Neutrophil (primary cell): ENCODE measurements around the gene NIT1.

Source experiments
- H3K27ac ChIP-seq: fragments of 200-600 bp; sonication (generic); 2 replicates; pipeline ENCODE4 v1.5.1; 2016; ENCODE audit warnings: mild to moderate bottlenecking, moderate library complexity
- H3K27me3 ChIP-seq: fragments of 200-600 bp; sonication (generic); 2 replicates; pipeline ENCODE4 v1.6.0; 2016; ENCODE audit warnings: mild to moderate bottlenecking
- H3K36me3 ChIP-seq: fragments of 200-600 bp; sonication (generic); 2 replicates; pipeline ENCODE4 v1.5.1; 2017
- H3K4me1 ChIP-seq, 2 experiments: fragments of 200-600 bp in 1 of 2; sonication (generic) in 1 of 2; 1 replicate in 1 of 2; 2 replicates in 1 of 2; pipeline versions ENCODE4 v1.5.1 to v1.6.1; 2013 to 2016; ENCODE audit warnings: low read depth in 1 of 2, low read length in 1 of 2, mild to moderate bottlenecking in 1 of 2, moderate library complexity in 1 of 2; ENCODE audit not compliant: control insufficient read depth in 1 of 2, insufficient read depth in 1 of 2
- H3K4me3 ChIP-seq, 2 experiments: fragments of 200-600 bp in 1 of 2; sonication (generic) in 1 of 2; 1 replicate in 1 of 2; 2 replicates in 1 of 2; pipeline ENCODE4 v1.5.1; 2013 to 2016; ENCODE audit warnings: low read depth in 1 of 2, low read length in 1 of 2, mild to moderate bottlenecking in 1 of 2, moderate library complexity in 1 of 2
- H3K9me3 ChIP-seq: fragments of 200-600 bp; sonication (generic); 2 replicates; pipeline ENCODE4 v1.5.1; 2016
- TF ChIP-seq, protein P1 (sequence below): fragments of 200-600 bp; sonication (generic); IDR thresholded peaks from 2 replicates; pipeline ENCODE4 v1.5.1; 2016; ENCODE audit warnings: antibody characterized with exemption

NIT1 gene

DNA sequence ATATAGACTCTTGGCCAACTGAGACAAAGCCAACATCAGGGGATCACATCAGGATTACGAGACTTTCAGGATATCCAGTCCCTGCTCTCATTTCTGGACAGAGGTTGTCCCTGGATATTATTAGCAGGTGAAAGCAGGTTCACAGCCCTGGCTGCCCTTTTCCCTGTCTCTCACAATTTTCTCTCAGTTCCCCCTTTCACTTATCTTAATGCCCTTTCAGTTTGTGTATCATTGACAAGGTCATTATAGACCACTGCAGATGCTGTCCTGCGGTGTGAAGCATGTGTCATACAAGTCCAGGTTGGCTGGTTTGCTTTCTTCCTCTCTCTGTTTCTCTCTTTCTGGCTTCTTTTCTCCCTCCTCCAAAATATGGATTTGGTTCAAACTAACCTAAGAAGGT is 21.9 kb upstream of the NIT1 start:
- TF ChIP-seq, protein P1, sequence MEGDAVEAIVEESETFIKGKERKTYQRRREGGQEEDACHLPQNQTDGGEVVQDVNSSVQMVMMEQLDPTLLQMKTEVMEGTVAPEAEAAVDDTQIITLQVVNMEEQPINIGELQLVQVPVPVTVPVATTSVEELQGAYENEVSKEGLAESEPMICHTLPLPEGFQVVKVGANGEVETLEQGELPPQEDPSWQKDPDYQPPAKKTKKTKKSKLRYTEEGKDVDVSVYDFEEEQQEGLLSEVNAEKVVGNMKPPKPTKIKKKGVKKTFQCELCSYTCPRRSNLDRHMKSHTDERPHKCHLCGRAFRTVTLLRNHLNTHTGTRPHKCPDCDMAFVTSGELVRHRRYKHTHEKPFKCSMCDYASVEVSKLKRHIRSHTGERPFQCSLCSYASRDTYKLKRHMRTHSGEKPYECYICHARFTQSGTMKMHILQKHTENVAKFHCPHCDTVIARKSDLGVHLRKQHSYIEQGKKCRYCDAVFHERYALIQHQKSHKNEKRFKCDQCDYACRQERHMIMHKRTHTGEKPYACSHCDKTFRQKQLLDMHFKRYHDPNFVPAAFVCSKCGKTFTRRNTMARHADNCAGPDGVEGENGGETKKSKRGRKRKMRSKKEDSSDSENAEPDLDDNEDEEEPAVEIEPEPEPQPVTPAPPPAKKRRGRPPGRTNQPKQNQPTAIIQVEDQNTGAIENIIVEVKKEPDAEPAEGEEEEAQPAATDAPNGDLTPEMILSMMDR = no peak
- H3K9me3 ChIP-seq = no peaks in the 10 kb centered on the region
- H3K36me3 ChIP-seq = no peaks in the 10 kb centered on the region
- peaks cover 11% of the 10 kb centered on the region for H3K27me3 ChIP-seq
- peaks cover 25 to 29% of the 10 kb centered on the region in 2 experiments for H3K4me1 ChIP-seq
- no peak overlapping the region for H3K4me3 ChIP-seq
- H3K27ac ChIP-seq = no peak overlapping the region

DNA sequence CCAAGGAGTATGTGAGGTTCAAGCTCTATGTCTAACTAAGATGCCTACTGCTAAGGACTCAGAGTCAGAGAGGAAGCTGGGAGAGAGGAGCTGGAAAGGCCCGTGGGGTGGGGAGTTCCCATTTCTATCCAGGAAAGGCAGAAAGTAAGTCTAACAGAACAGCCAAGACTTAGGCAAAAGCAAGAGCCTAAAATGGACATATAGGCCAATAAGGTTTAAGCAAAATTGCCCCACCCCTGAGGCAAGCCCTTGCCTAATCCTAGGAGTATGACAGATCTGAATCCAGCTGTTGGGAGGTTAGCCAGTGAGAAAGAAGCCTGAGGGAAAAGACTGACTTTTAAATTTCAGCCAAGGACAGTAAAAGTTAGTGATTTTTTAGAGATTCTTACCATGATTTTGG is 21.4 kb upstream of the NIT1 start:
- TF ChIP-seq, protein P1 = no peak
- peak overlapping the region; percentile 62 for H3K27ac ChIP-seq
- H3K27me3 ChIP-seq = peaks cover 11% of the 10 kb centered on the region
- peaks cover 25 to 29% of the 10 kb centered on the region in 2 experiments for H3K4me1 ChIP-seq
- no peaks in the 10 kb centered on the region for H3K9me3 ChIP-seq
- H3K36me3 ChIP-seq = peaks cover 4% of the 10 kb centered on the region
- no peak overlapping the region for H3K4me3 ChIP-seq

DNA sequence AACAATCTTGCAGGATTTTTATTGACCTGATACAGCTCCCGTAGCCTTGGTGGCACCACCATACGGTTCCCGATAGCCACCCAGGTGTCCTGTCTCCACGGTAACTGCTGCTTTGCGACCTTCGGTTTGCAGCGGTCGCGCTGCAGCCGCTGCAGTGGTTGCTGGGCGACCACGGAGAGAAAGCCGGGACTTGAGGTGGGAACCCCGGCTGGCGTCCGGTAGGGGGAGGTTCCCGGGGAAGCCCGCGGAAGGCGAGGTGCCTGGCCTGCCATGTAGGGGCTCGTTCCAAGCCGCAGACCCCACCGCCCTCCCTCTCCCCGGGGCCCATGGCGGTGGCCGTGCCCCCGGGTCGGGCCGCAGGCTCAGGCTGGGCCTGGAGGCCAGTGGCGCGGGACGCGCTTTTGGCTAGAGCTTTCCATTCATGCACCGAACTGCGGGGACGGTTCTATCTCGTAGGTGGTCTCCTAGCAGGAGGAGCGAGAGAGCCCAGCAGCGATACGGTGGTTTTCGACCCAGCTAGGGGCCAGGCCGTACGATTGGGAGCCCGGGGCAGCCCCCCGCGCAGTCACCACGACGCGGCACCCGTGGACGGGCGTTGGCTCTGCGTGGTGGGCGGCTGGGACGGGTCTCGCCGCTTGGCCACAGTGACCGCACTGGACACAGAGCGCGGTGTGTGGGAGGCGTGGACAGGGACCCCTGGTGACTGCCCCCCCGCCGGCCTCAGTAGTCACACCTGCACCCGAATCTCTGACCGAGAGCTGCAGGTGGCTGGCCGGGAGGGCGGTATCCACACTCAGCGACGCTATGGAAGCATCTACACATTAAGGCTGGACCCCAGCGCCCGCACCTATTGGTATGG is 19.5 kb upstream of the NIT1 start, which contains the start of gene KLHDC9:
KLHDC9 (plus strand) TSS at position 152 of the 859 bp plus-strand sequence; CDS start at position 327, 175 bp downstream.
- peaks cover 25 to 29% of the 10 kb centered on the region in 2 experiments for H3K4me1 ChIP-seq
- H3K9me3 ChIP-seq = no peaks in the 10 kb centered on the region
- peaks cover 12% of the 10 kb centered on the region for H3K36me3 ChIP-seq
- peak within 1 kb of the TSS; percentile 62 for H3K27ac ChIP-seq
- TF ChIP-seq, protein P1 = no peak
- peak within 1 kb of the TSS; percentile 74 to 75 for H3K4me3 ChIP-seq
- H3K27me3 ChIP-seq = peaks cover 11% of the 10 kb centered on the region

DNA sequence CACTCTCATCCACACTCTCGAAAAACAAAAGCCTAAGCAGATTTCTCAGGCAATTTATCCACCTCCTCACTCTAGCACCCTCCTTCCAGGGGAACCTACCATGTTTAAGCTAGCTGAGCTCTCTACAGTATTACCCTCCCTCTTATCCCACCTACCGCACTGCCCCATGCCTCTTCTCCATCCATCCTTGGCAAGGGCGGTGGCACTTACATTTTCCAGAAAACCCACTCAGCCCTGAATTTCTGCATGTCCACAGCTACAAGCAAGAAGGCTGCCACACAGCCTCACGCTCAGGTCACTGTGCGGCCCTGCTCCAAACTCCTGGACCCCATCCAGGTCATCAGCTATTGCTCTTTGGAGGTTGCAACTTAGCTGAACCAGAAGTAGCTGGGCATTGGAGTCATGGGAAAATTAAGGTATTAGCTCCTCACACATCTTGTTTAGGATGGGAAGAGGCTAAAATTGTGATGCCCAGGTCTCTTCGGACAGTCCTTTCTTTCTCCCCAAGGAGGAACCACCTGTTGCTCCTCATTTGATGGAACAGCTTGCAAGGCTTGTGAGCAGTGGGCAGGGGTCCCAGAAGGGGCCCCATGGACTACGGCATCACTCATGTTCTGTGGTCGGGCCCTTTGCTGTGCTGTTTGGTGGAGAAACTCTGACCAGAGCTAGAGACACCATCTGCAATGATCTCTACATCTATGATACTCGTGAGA is 18.7 kb upstream of the NIT1 start:
- TF ChIP-seq, protein P1 = no peak
- Histone ChIP-seq H3K4me3 (no peak overlapping the region), H3K27ac (no peak overlapping the region), H3K9me3 (no peaks in the 10 kb centered on the region), H3K4me1 (peaks cover 25 to 29% of the 10 kb centered on the region in 2 experiments), H3K27me3 (peaks cover 11% of the 10 kb centered on the region), H3K36me3 (peaks cover 12% of the 10 kb centered on the region)

DNA sequence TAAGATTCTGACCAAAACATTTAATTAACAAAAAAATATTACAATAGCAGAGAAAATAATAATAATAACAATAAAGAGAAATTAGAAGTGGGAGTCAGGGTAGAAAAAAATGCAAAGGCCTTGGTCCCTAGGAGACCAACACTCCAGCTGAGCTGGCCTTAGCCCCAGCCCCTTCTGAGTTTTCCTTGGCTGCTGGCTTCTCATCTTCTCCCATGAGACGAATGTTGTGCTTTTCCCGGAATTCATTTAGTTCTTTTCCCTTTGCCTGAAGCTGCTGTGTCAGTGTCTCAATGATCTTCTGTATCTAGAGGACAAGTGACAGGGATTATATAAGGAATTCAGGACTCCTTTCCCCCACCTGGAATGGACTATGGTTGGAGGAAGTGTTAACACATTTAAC is 17.3 kb upstream of the NIT1 start:
- TF ChIP-seq, protein P1 = no peak
- H3K4me3 ChIP-seq = no peak overlapping the region
- H3K36me3 ChIP-seq = peaks cover 12% of the 10 kb centered on the region
- H3K4me1 ChIP-seq = peaks cover 25 to 29% of the 10 kb centered on the region in 2 experiments
- H3K27me3 ChIP-seq = peaks cover 11% of the 10 kb centered on the region
- H3K27ac ChIP-seq = no peak overlapping the region
- H3K9me3 ChIP-seq = no peaks in the 10 kb centered on the region
